Measurements from ENCODE around the gene UBR4. TPM values are rescaled to one million over a fixed set of nuclear protein-coding genes. Genes with fewer than 3 reads are reported as not detected.

The UBR4 gene
- polyA plus RNA-seq, 1 donor from 2014 or later: 49.7 TPM

- no peaks in the 10 kb centered on the region for H3K9me3 ChIP-seq (ENCODE audit: low read length)
- H3K36me3 ChIP-seq (ENCODE audit: insufficient read depth, low read length): peaks cover 12% of the 10 kb centered on the region
- H4K20me1 ChIP-seq (ENCODE audit: insufficient read depth): no peaks in the 10 kb centered on the region
Measured at GRCh38 chr1:19222979-19223824, 13.1 kb upstream of the UBR4 start.

More at GRCh38 chr1:19222979-19223824, 13.1 kb upstream of the UBR4 start:
- H3F3A ChIP-seq (ENCODE audit: insufficient read depth, low read length, poor library complexity, severe bottlenecking): no peaks in the 10 kb centered on the region
- H3K9me2 ChIP-seq (ENCODE audit: insufficient read depth, low read length): no peaks in the 10 kb centered on the region
- H3K4me2 ChIP-seq (ENCODE audit: low read length): no peak overlapping the region
- no peak overlapping the region for H2AFZ ChIP-seq (ENCODE audit: low read depth, low read length)
- TF ChIP-seq SMC3 (conservative IDR thresholded peaks at IDR 0.05; ENCODE audit: poor library complexity): no peak
- TF ChIP-seq REST (IDR thresholded peaks at IDR 0.05; ENCODE audit: borderline replicate concordance): no peak
- TF ChIP-seq EZH2 (IDR thresholded peaks at IDR 0.05; ENCODE audit: borderline replicate concordance, insufficient read depth, low read length, poor library complexity, severe bottlenecking): no peak
- no peak for TF ChIP-seq POLR2AphosphoS5 (IDR thresholded peaks at IDR 0.05)
- no peak for TF ChIP-seq TAF1 (IDR thresholded peaks at IDR 0.05; ENCODE audit: low read depth)
- no peak for TF ChIP-seq CTCF (IDR thresholded peaks at IDR 0.05; ENCODE audit: poor library complexity, severe bottlenecking)
- no peak for TF ChIP-seq RAD21 (conservative IDR thresholded peaks at IDR 0.05)
- no peak for TF ChIP-seq MXI1 (conservative IDR thresholded peaks at IDR 0.05; ENCODE audit: poor library complexity, severe bottlenecking)
- TF ChIP-seq EP300 (conservative IDR thresholded peaks at IDR 0.05; ENCODE audit: poor library complexity, severe bottlenecking): no peak
- H3K27ac ChIP-seq (ENCODE audit: low read length): no peak overlapping the region
- H3K9ac ChIP-seq (ENCODE audit: low read length): no peak overlapping the region
- no peaks in the 10 kb centered on the region for H3K79me2 ChIP-seq (replicated peaks; ENCODE audit: insufficient read depth, low read length)
- no peaks in the 10 kb centered on the region for H3K27me3 ChIP-seq (ENCODE audit: insufficient read depth, low read depth, low read length)
- no peak overlapping the region for H3K4me3 ChIP-seq (ENCODE audit: low read length)
